GM12864 (cell line): ENCODE measurements around the gene TTF2.

Experiments
- DNase-seq: peaks from one replicate; pipeline ENCODE4 v3.0.0-alpha.2; 2011; ENCODE audit warnings: low read depth
- H3K4me3 ChIP-seq: 2 replicates; pipeline ENCODE4 v1.5.1; 2011; ENCODE audit warnings: mild to moderate bottlenecking, low read depth, low read length, control low read depth
- TF ChIP-seq, protein P1 (sequence below): IDR thresholded peaks from 2 replicates; pipeline ENCODE4 v1.5.1; 2011; ENCODE audit warnings: low read depth, mild to moderate bottlenecking, moderate library complexity, low read length, control low read depth, inconsistent platforms; ENCODE audit errors: missing control alignments

The TTF2 gene

DNA sequence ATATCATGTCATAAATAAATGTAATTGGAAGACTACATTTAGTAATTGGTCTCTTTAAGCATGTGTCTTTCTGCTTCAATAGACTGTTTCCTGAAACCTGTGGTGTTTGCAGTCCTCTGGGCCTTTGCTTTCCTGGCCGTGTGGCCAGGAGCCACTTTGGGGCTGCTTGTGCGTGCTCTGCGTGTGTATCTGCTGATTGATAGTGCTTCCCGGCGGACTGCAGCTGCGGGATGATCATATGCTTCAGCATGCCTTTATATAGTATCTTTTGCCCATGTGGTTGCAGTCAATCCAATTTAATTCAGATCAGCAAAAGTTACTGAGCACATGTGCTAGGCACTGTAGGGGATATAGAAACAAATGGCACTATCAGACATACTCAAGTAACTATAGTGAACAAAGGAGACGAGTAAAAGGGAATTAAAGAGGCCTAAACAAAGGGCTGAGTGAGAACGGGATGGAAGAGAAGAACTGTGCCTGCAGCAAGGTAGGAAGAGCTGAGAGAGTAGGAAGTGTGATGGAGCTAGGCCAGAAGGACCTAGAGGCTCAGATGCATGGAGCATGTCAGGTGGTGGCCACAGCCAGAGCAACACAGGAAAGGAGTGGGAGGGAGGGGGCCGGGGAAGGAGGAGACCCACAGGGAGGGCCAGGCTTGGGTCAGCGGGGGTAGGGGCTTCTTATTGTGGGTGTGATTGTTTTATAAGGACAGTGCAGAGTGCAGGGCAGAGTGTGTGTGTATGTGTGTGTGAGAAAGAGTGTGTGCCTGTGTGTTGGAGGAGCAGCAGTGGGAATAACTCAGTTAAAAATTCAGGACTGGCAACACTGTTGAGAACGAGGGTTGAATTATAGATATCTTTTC lies 27.2 kb upstream of the TTF2 start:
- TF ChIP-seq, protein P1, sequence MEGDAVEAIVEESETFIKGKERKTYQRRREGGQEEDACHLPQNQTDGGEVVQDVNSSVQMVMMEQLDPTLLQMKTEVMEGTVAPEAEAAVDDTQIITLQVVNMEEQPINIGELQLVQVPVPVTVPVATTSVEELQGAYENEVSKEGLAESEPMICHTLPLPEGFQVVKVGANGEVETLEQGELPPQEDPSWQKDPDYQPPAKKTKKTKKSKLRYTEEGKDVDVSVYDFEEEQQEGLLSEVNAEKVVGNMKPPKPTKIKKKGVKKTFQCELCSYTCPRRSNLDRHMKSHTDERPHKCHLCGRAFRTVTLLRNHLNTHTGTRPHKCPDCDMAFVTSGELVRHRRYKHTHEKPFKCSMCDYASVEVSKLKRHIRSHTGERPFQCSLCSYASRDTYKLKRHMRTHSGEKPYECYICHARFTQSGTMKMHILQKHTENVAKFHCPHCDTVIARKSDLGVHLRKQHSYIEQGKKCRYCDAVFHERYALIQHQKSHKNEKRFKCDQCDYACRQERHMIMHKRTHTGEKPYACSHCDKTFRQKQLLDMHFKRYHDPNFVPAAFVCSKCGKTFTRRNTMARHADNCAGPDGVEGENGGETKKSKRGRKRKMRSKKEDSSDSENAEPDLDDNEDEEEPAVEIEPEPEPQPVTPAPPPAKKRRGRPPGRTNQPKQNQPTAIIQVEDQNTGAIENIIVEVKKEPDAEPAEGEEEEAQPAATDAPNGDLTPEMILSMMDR = no peak
- no peak for DNase-seq
- no peak overlapping the region for H3K4me3 ChIP-seq

DNA sequence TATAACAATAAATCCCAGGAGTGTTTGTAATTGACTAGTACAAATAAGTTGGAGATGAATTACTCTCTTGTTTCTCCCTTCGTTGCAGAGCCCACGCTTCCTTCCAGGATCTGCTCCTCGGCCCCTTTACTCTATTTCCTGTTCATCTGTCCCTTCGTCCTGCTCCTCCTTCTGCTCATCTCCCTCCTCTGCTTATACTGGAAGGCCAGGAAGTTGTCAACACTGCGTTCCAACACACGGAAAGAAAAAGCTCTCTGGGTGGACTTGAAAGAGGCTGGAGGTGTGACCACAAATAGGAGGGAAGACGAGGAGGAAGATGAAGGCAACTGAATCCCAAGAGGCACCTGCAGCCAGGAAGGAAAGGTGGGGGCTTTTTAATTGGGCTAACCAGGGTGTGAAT lies 26.4 kb upstream of the TTF2 start:
- DNase-seq = no peak
- no peak overlapping the region for H3K4me3 ChIP-seq
- TF ChIP-seq, protein P1 = no peak

DNA sequence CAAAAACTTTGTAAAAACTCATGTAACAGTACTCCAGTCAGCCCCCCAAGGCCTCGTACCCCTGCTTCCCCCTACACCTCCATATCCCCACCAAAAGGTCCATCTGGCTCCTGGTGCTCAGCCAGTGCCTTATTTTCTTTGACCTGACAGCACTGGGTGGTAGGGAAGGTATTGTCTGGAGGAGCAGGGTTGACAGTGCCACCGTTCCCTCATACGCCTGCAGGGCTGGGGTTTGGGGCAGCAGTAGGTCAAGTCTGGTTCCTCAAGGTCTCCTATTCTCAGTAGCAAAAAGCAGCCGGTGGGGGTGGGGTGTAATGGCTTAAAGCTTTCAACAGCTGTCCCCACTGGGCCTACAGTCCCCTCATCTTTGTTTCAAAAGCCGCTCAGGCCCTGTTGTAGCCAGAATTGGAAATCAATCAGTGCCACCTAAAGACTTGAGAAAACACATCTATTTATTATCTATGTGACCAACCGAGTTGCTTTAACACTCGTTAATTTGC lies 25.3 kb upstream of the TTF2 start:
- TF ChIP-seq, protein P1 = no peak
- DNase-seq = no peak
- H3K4me3 ChIP-seq = no peak overlapping the region

DNA sequence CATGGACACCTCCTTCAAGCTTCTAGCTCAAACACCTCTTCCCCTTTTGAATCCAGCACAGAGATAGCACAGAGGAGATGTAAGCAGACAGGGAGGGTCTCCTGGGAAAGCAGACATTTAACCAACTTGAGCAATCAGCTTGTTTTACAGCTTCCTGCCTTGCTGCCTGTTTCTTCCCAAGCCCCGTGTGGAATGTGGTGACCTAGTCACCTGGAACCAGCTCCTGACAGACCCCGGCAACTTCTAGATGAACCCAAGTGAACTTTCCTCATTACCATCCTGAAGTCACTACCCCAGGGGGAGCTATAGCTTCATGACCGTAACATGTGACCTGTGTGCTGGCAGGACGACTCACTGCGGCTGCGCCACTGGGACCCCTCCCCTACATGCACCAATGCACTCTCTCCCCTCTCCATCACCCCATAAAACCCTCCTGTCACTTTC lies 24.1 kb upstream of the TTF2 start:
- no peak overlapping the region for H3K4me3 ChIP-seq
- no peak for DNase-seq
- TF ChIP-seq, protein P1 = no peak

DNA sequence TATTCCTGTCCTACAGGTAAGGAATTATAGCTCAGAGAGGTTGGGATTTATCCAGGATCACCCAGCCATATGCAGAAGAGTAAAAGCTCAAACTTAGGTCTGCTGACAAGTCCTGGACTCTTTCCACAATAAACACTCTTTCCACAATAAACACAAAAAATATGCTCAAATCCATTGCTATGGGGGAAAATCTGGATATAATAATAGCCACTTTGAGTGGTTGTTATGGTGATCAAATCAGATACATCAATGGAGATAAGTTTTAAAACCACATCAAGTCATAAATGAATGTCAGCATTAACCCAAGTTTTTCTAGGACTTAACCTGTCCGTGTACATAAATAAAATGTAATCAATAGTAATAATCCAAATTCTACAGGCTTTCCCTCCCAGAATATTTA lies 22.3 kb upstream of the TTF2 start:
- DNase-seq = no peak
- TF ChIP-seq, protein P1 = no peak

DNA sequence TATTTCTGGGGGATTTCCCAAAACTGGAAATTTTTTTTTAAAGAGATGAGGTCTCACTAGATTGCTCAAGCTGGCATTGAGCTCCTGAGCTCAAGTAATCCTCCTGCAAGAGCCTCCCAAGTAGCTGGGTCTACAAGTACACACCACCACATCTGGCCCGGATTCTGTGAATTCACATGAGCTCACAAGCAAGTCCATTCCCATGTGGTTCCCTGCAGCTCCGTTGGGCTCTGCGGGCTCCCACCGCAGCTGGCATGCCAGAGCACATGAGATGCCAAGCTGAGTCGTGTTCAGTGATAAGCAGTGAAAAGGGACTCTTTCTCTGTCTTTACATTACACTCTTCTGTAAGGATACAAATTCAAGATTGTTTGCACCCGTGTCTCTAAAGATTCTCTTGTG lies 21.9 kb upstream of the TTF2 start:
- H3K4me3 ChIP-seq = no peak overlapping the region
- TF ChIP-seq, protein P1 = no peak
- no peak for DNase-seq

More for the DNA sequence above, 22.3 kb upstream of the TTF2 start:
- H3K4me3 ChIP-seq = no peak overlapping the region
